Calu3 (cell line): ENCODE measurements around the gene TSSC4. TPM values are rescaled to one million over a fixed set of nuclear protein-coding genes. Genes with fewer than 3 reads are reported as not detected.

ENCODE experiments used
- BruUV-seq: library from RNA; stranded (reverse); fragments of 400-500 nt; replicated peaks from 2 replicates; lab custom pipeline; 2021; lab: Mats Ljungman, UMichigan
- CTCF ChIA-PET: fragments of 300-600 bp; sonication (Branson Sonifier 250); formaldehyde crosslinking; loops from one replicate; lab custom pipeline; 2022; ENCODE audit warnings: antibody characterized with exemption; lab: Charles Lee
- DNase-seq: peaks from one replicate; pipeline ENCODE4 v3.0.0; 2022
- H3K27ac Mint-ChIP-seq: one replicate; pipeline ENCODE4 v1.8.0; 2022; ENCODE audit warnings: mixed read lengths; ENCODE audit not compliant: unreplicated experiment
- H3K27me3 Mint-ChIP-seq: one replicate; pipeline ENCODE4 v1.8.0; 2022; ENCODE audit warnings: mixed read lengths; ENCODE audit not compliant: unreplicated experiment
- H3K36me3 Mint-ChIP-seq: one replicate; pipeline ENCODE4 v1.8.0; 2022; ENCODE audit warnings: mild to moderate bottlenecking, moderate library complexity, mixed read lengths; ENCODE audit not compliant: insufficient read depth, unreplicated experiment
- H3K4me1 Mint-ChIP-seq: one replicate; pipeline ENCODE4 v1.8.0; 2022; ENCODE audit warnings: mild to moderate bottlenecking, low read depth, mixed read lengths; ENCODE audit not compliant: unreplicated experiment
- H3K4me3 Mint-ChIP-seq: one replicate; pipeline ENCODE4 v1.8.0; 2022; ENCODE audit warnings: mild to moderate bottlenecking, low read depth, moderate library complexity, mixed read lengths; ENCODE audit not compliant: unreplicated experiment
- H3K9me3 Mint-ChIP-seq: one replicate; pipeline ENCODE4 v1.8.0; 2022; ENCODE audit warnings: low read depth, mixed read lengths; ENCODE audit not compliant: unreplicated experiment
- intact Hi-C: fragments of 100-400 bp; cut with micrococcal nuclease; formaldehyde crosslinking; loops from one replicate; pipeline ENCODE4 v1.10.0; 2022; ENCODE audit not compliant: unreplicated experiment
- total RNA-seq: library from RNA; stranded (reverse); gene quantifications from 2 replicates; pipeline ENCODE4 v1.2.3, GENCODE V29; 2022
- TF ChIP-seq, protein P1 (sequence below): fragments of 200-600 bp; IDR thresholded peaks from one replicate; pipeline ENCODE4 v1.8.0; 2022; ENCODE audit warnings: antibody characterized with exemption; ENCODE audit not compliant: unreplicated experiment

The TSSC4 gene
- total RNA-seq, 1 experiment from 2014 or later = 49.4 TPM

DNA sequence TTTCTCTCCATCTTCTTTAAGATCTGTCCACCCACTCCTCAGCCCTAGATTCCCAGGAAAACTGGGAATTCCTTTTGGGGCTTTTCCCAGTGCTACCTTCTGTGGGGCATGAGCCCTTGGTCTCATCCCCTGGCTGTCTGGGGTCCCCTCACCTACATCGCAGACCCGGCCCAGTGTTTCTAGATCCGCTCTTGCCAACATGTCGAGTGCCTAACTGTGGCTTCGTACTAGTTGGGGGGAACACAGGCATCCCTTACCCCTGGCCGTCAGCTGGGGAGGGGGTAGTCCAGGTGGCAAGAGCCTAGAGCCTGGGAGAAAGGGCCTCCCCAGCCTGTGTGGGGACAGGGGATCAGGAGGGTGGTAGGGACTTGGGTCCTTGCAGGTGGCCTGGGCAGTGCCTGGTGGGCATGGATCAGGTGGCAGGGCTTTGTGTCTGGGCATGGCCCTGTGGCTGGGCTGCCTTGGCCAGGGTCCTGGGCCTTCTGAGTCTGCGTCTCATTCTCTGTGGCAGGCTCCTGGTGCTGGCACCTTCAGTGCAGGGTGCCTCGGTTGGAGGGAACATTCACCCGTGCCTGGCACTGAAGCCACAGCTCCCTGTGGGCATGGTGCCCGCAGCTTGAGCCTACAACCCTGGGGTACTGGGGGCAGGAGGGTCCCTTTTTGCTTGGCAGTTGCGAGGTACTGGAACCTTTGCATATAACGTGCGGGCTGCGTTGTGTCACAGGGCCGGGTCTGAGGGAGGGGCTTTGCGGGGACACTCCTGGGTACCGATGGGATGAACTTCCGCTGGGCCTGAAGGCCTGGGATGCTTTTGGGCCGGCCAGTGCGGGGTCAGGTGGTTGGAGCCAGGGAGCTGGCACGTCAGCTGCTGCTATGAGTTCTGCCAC lies 48.4 kb downstream of the TSSC4 start:
- H3K4me3 Mint-ChIP-seq = no peak overlapping the region
- H3K27me3 Mint-ChIP-seq = peaks cover 8% of the 10 kb centered on the region
- TF ChIP-seq, protein P1, sequence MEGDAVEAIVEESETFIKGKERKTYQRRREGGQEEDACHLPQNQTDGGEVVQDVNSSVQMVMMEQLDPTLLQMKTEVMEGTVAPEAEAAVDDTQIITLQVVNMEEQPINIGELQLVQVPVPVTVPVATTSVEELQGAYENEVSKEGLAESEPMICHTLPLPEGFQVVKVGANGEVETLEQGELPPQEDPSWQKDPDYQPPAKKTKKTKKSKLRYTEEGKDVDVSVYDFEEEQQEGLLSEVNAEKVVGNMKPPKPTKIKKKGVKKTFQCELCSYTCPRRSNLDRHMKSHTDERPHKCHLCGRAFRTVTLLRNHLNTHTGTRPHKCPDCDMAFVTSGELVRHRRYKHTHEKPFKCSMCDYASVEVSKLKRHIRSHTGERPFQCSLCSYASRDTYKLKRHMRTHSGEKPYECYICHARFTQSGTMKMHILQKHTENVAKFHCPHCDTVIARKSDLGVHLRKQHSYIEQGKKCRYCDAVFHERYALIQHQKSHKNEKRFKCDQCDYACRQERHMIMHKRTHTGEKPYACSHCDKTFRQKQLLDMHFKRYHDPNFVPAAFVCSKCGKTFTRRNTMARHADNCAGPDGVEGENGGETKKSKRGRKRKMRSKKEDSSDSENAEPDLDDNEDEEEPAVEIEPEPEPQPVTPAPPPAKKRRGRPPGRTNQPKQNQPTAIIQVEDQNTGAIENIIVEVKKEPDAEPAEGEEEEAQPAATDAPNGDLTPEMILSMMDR = no peak
- intact Hi-C loops = no loop called here
- BruUV-seq = no TSS peak
- no peak overlapping the region for H3K27ac Mint-ChIP-seq
- DNase-seq = no peak
- no peaks in the 10 kb centered on the region for H3K4me1 Mint-ChIP-seq
- peaks cover 11% of the 10 kb centered on the region for H3K36me3 Mint-ChIP-seq
- no peaks in the 10 kb centered on the region for H3K9me3 Mint-ChIP-seq
- CTCF ChIA-PET = no interaction called here

DNA sequence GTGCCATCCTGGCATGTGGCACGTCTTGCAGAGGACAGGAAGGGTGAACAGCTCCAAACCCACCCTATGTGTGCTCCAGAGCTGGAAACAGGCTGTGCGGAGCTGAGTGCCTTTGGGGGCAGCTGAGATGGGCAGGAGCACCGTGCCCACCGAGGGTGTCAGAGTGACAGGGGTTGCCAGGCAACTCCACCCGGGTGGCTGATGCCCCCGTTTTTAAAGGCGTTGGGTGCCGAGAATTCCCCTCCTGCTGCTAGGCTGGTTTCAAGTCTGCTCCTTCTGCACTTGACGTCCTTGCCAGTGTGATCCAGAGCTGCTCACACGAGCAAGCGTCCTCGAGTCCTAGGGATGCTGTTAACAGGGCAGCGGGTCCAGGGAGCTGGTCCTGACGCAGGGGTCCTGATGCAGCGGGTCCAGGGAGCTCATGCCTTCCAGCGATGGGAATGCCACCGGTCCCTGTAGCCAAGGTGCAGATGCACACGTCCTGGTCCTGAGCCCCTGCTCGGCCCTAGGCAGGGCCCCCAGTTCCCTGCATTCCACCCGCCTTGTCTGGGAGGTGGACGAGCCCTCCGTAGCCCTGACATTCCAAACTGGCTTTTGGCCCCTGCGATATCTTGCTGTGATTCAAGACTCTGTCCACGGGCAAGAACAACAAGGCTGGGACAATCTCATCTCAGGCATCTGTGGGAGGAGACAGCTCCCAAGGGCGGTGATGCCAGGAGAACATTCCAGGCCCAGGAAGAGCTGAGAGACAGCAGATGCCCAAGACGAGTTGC lies 49.2 kb downstream of the TSSC4 start:
- H3K9me3 Mint-ChIP-seq = no peaks in the 10 kb centered on the region
- TF ChIP-seq, protein P1 = no peak
- DNase-seq = no peak
- H3K36me3 Mint-ChIP-seq = peaks cover 11% of the 10 kb centered on the region
- H3K4me3 Mint-ChIP-seq = no peak overlapping the region
- intact Hi-C loops = no loop called here
- no peak overlapping the region for H3K27ac Mint-ChIP-seq
- CTCF ChIA-PET = no interaction called here
- no TSS peak for BruUV-seq
- peaks cover 7% of the 10 kb centered on the region for H3K27me3 Mint-ChIP-seq
- no peaks in the 10 kb centered on the region for H3K4me1 Mint-ChIP-seq

DNA sequence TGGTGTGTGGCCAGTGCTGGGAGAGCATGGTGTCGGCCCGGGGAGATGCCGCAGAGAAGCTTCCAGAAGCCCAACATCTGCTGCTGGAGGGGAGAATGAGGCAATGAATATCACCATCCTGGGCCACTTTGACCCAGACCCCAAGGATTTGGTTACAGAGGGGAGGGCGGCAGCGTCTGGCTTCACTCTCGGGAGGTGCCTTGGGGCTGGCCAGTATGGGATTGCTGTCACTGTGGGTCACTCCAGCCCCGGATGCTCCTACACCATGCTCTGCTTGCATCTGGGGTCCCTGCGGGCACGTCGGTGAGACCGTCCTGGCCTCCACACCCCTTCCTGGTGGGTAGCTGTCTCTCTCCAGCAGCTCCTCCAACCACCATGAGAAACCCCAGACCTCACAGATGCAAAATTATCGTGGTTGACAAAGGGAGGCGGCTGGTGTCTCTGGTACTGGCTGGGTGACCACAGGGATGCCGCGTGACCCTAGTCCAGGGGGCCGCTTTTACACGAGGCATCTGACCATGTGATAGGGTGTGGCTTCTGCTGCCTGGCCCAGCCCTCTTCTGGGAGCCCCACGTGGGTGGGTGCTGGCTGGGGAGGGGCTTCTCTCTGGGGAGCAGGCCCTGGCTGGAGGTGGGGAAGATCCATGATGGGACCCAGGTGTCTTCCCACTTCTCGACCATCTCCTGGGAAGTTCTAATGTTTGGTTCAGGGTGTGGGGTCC lies 49.9 kb downstream of the TSSC4 start:
- Mint-ChIP-seq H3K27me3 (peaks cover 7% of the 10 kb centered on the region), H3K4me3 (no peak overlapping the region), H3K27ac (no peak overlapping the region), H3K36me3 (peaks cover 8% of the 10 kb centered on the region), H3K9me3 (no peaks in the 10 kb centered on the region), H3K4me1 (no peaks in the 10 kb centered on the region)
- TF ChIP-seq, protein P1 = no peak
- DNase-seq = no peak
- CTCF ChIA-PET = no interaction called here
- no TSS peak for BruUV-seq
- intact Hi-C loops = no loop called here

DNA sequence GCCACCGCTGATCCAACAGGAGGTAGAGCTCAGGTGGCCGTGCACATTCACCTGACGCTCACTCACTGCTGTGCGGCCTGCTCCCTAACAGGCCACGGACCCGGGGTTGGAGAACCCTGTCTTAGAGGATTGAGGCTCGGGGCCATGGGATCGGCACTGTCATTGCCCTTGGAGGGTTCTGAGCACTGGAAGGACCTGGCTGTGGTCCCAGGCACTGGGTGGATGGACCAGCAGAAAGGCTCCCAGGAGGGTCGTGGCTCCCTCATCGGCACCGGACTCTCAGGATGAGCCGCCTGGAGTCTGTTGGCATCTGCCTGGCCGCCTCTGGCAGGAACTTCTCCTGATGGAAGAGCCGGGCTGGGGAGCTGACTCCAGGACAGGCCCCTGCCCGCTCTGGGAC lies 50.8 kb downstream of the TSSC4 start:
- Mint-ChIP-seq H3K27me3 (peaks cover 7% of the 10 kb centered on the region), H3K9me3 (no peaks in the 10 kb centered on the region), H3K4me1 (no peaks in the 10 kb centered on the region), H3K4me3 (no peak overlapping the region), H3K36me3 (no peaks in the 10 kb centered on the region), H3K27ac (no peak overlapping the region)
- DNase-seq = no peak
- CTCF ChIA-PET = no interaction called here
- BruUV-seq = no TSS peak
- intact Hi-C loops = no loop called here
- TF ChIP-seq, protein P1 = no peak
